BE2C (cell line): Measurements from ENCODE around the gene BICD1.

ENCODE experiments used
- DNase-seq: peaks from one replicate; pipeline ENCODE4 v3.0.0-alpha.2; 2020
- H3K27me3 ChIP-seq: fragments of 250-450 bp; sonication (Bioruptor Pico); 2 replicates; pipeline ENCODE4 v1.5.1; 2020; ENCODE audit warnings: mild to moderate bottlenecking
- H3K36me3 ChIP-seq: fragments of 250-450 bp; sonication (Bioruptor Pico); 2 replicates; pipeline ENCODE4 v1.5.1; 2020; ENCODE audit warnings: mild to moderate bottlenecking
- H3K4me1 ChIP-seq: fragments of 250-450 bp; sonication (Bioruptor Pico); 2 replicates; pipeline ENCODE4 v1.5.1; 2020
- H3K4me3 ChIP-seq: 2 replicates; pipeline ENCODE4 v1.5.1; 2011; ENCODE audit warnings: low read depth, low read length
- H3K9me3 ChIP-seq: fragments of 250-450 bp; sonication (Bioruptor Pico); 2 replicates; pipeline ENCODE4 v1.5.1; 2020
- TF ChIP-seq, protein P1 (sequence below): IDR thresholded peaks from 2 replicates; pipeline ENCODE4 v1.5.1; 2012; ENCODE audit warnings: mild to moderate bottlenecking, low read depth, low read length

The BICD1 gene

DNA sequence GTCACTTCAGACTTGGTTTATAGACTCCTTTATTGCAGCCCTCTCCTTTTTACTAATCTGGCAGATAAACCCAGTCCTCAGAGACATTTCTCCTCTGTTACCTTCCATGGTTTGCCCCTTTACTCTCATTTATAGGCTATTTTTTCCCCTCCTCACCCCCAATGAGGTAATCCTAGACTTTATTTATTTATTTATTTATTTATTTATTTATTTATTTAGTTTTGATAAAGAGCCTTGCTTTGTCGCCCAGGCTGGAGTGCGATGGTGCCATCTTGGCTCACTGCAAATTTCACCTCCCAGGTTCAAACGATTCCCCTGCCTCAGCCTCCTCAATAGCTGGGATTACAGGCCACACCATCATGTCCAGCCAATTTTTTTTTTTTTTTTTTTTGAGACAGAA, 301.1 kb downstream of the BICD1 start:
- no peaks in the 10 kb centered on the region for H3K27me3 ChIP-seq
- H3K4me3 ChIP-seq = no peak overlapping the region
- no peaks in the 10 kb centered on the region for H3K36me3 ChIP-seq
- no peaks in the 10 kb centered on the region for H3K9me3 ChIP-seq
- no peak for DNase-seq
- TF ChIP-seq, protein P1, sequence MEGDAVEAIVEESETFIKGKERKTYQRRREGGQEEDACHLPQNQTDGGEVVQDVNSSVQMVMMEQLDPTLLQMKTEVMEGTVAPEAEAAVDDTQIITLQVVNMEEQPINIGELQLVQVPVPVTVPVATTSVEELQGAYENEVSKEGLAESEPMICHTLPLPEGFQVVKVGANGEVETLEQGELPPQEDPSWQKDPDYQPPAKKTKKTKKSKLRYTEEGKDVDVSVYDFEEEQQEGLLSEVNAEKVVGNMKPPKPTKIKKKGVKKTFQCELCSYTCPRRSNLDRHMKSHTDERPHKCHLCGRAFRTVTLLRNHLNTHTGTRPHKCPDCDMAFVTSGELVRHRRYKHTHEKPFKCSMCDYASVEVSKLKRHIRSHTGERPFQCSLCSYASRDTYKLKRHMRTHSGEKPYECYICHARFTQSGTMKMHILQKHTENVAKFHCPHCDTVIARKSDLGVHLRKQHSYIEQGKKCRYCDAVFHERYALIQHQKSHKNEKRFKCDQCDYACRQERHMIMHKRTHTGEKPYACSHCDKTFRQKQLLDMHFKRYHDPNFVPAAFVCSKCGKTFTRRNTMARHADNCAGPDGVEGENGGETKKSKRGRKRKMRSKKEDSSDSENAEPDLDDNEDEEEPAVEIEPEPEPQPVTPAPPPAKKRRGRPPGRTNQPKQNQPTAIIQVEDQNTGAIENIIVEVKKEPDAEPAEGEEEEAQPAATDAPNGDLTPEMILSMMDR = no peak
- H3K4me1 ChIP-seq = no peaks in the 10 kb centered on the region

DNA sequence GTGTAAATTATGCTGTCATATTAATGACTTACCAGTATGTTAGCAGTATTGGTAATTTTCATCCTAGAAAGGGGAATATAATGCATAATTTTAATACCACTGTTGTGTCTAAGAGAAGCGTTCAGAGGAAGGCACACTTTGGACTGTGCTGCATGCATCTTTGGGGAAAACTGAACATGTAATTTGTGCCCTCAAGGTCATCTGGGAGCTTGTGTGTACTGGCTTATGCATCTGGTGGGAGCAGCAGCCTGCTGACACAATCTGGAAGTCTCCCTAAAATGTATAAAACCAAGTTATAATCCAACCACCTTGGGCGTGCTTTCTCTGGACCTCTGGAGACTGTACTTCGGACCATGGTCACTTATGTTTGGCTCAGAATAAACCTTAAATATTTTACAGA, 306.8 kb downstream of the BICD1 start:
- no peaks in the 10 kb centered on the region for H3K9me3 ChIP-seq
- no peaks in the 10 kb centered on the region for H3K4me1 ChIP-seq
- H3K27me3 ChIP-seq = no peaks in the 10 kb centered on the region
- no peaks in the 10 kb centered on the region for H3K36me3 ChIP-seq
- no peak for DNase-seq
- TF ChIP-seq, protein P1 = no peak
- H3K4me3 ChIP-seq = no peak overlapping the region

DNA sequence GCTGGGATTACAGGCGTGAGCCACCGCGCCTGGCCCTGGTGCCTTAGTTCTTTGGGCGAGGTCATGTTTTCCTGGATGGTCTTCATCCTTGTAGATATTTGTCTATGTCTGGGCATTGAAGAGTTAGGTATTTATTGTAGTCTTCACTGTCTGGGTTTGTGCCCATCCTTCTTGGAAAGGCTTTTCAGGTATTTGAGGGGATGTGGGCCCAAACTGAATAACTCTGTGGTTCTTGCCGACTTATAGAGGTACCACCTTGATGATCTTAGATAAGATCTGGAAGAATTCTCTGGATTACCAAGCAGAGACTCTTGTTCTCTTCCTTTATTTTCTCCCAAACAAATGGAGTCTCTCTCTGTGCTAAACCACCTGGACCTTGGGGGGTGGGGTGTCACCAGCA, 311.6 kb downstream of the BICD1 start:
- no peaks in the 10 kb centered on the region for H3K36me3 ChIP-seq
- no peaks in the 10 kb centered on the region for H3K4me1 ChIP-seq
- no peaks in the 10 kb centered on the region for H3K9me3 ChIP-seq
- H3K27me3 ChIP-seq = no peaks in the 10 kb centered on the region
- TF ChIP-seq, protein P1 = no peak
- no peak for DNase-seq
- H3K4me3 ChIP-seq = no peak overlapping the region

DNA sequence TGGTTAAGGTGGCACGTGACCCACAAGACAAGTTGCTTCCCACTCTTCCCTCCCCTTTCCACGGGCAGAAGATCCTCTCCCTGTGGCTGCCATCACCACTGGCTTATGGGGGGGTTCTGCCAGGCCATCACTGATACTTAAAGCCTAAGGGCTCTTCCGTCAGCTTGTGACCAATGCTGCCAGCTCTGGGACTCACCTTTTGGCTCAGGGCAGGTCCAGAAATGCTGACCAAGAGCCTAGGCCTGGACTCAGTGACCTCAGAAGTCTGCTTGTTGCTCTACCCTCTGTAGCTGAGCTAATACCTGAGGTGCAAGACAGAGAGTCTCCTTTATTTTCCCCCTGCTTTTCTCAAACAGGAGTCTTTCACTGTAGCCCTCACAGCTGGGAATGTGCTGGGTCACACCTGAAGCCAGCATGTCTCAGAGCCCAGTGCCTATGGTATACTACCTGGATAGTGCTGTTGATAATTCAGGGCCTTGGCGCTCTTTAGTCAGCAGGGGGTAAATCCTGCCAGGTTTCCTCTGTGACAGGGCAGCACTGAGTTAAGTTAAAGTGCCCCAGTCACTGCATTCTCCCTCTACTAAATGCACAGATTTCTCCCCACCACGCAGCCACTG, 312.4 kb downstream of the BICD1 start:
- no peak overlapping the region for H3K4me3 ChIP-seq
- TF ChIP-seq, protein P1 = no peak
- DNase-seq = no peak
- H3K36me3 ChIP-seq = no peaks in the 10 kb centered on the region
- no peaks in the 10 kb centered on the region for H3K27me3 ChIP-seq
- H3K4me1 ChIP-seq = no peaks in the 10 kb centered on the region
- H3K9me3 ChIP-seq = no peaks in the 10 kb centered on the region

DNA sequence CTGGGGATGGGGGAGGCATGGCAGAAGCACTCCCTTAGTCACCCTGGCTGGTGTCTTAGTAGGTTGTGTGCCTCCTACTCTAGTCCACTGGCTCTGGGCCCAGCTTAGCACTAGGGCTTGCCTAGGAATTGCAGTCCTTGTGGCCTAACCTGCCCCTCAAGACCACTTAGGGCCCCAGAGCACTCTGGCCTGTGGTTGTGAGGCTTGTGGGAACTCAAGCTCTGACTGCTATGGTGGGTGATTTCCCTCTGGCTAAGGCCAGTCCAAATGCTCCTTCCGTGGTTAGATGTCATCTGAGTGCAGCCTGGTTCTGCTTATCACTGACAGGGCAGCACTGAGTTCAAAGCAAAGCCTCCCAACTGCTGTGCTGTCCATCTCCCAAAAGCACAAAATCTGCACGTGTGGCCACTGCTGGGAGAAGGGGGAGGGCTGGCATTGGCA, 312.9 kb downstream of the BICD1 start:
- Histone ChIP-seq H3K36me3 (no peaks in the 10 kb centered on the region), H3K27me3 (no peaks in the 10 kb centered on the region), H3K4me3 (no peak overlapping the region), H3K4me1 (no peaks in the 10 kb centered on the region), H3K9me3 (no peaks in the 10 kb centered on the region)
- TF ChIP-seq, protein P1 = no peak
- DNase-seq = no peak

DNA sequence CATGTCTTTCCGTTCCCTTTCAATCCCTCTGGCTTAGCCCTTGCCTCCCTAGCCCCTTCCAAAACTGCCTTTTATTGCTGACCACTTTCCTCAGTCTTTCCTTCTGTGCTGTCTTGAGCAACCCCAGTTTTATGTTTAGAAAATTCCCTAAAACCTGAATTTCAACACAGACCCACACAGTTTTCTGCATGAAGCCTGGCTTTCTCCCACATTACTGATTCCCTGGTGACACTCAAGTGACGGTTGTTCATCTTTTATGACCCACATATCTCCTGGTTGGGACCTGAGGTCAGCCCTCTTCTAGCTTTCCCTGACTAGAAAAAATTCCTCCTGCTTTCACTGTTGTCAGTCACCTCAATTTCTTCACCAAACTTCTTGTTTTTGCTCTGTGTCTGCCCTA, 313.7 kb downstream of the BICD1 start:
- no peaks in the 10 kb centered on the region for H3K9me3 ChIP-seq
- H3K36me3 ChIP-seq = no peaks in the 10 kb centered on the region
- DNase-seq = no peak
- no peaks in the 10 kb centered on the region for H3K27me3 ChIP-seq
- H3K4me3 ChIP-seq = no peak overlapping the region
- H3K4me1 ChIP-seq = no peaks in the 10 kb centered on the region
- TF ChIP-seq, protein P1 = no peak
